ENCODE results near the gene NAA35. TPM values are rescaled to one million over a fixed set of nuclear protein-coding genes. Genes with fewer than 3 reads are reported as not detected.

Gene NAA35
- total RNA-seq, 1 experiment from 2014 or later, result 33.6 TPM

DNA sequence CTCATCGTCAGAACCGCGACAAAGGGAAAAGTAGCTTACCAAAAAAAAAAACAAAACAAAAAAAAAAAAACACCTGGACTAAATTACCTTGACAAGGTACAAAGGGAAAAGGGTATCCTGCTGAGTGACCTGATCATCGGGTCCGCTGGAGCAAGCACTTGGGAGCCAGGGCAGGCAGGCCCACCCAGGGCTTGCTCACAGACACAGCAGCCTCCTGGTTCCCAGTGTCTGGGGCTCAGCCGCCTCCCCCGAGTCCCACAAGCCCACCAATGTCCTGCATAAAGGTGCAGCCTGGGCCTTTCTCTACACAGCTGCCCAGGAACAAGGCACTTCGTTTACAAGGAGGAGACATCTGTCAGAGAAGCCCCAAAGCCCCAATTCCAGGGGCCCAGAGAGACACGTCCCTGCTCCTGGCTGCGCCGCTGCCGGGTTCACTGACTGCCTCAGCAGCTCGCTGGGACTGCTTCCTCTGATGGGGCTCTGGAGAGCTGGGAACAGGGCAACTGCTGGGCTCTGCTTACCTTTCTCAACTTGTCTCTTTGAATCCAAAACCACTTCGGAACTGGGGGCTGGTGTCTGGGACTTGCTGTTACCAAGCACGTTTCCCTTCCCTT lies 95.0 kb downstream of the NAA35 start:
- no peak for TF ChIP-seq EZH2 (IDR thresholded peaks at IDR 0.05; ENCODE audit: low read depth)
- TF ChIP-seq, protein P1, sequence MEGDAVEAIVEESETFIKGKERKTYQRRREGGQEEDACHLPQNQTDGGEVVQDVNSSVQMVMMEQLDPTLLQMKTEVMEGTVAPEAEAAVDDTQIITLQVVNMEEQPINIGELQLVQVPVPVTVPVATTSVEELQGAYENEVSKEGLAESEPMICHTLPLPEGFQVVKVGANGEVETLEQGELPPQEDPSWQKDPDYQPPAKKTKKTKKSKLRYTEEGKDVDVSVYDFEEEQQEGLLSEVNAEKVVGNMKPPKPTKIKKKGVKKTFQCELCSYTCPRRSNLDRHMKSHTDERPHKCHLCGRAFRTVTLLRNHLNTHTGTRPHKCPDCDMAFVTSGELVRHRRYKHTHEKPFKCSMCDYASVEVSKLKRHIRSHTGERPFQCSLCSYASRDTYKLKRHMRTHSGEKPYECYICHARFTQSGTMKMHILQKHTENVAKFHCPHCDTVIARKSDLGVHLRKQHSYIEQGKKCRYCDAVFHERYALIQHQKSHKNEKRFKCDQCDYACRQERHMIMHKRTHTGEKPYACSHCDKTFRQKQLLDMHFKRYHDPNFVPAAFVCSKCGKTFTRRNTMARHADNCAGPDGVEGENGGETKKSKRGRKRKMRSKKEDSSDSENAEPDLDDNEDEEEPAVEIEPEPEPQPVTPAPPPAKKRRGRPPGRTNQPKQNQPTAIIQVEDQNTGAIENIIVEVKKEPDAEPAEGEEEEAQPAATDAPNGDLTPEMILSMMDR (conservative IDR thresholded peaks at IDR 0.05), result no peak
- no peaks in the 10 kb centered on the region for H3K4me1 ChIP-seq (replicated peaks; ENCODE audit: insufficient read depth)
- no TSS peak for BruUV-seq (replicated peaks)
- no peak overlapping the region for H2AFZ ChIP-seq
- H3K27ac ChIP-seq, result no peak overlapping the region
- no peak overlapping the region for H3K4me3 ChIP-seq
- CTCF ChIA-PET, result no interaction called here
- POLR2A ChIA-PET (ENCODE audit: unreplicated experiment), result no interaction called here
- no peaks in the 10 kb centered on the region; the same call in 1 of the 2 replicates for H3F3A ChIP-seq (ENCODE audit: insufficient read depth, low read depth)
- H3K79me2 ChIP-seq (ENCODE audit: low read depth), result no peaks in the 10 kb centered on the region
- H3K9me3 ChIP-seq (ENCODE audit: insufficient read depth, low read depth), result no peaks in the 10 kb centered on the region
- peaks cover 23% of the 10 kb centered on the region; the same call in 1 of the 2 replicates for H3K36me3 ChIP-seq (ENCODE audit: low read depth)
- no peak for DNase-seq
- no peaks in the 10 kb centered on the region for H3K27me3 ChIP-seq (ENCODE audit: insufficient read depth, low read depth)
- H3K4me2 ChIP-seq, result no peak overlapping the region
- H3K9me2 ChIP-seq (ENCODE audit: insufficient read depth), result no peaks in the 10 kb centered on the region
- intact Hi-C loops (cut with micrococcal nuclease; ENCODE audit: unreplicated experiment), result loop anchor here (1.0 kb wide), 2 partner anchors 151 to 203 kb away; no protein-coding TSS in a partner anchor
- H4K20me1 ChIP-seq (ENCODE audit: insufficient read depth), result 0 out of 2 replicates have a peak, but pooled peaks cover 3% of the 10 kb centered on the region

DNA sequence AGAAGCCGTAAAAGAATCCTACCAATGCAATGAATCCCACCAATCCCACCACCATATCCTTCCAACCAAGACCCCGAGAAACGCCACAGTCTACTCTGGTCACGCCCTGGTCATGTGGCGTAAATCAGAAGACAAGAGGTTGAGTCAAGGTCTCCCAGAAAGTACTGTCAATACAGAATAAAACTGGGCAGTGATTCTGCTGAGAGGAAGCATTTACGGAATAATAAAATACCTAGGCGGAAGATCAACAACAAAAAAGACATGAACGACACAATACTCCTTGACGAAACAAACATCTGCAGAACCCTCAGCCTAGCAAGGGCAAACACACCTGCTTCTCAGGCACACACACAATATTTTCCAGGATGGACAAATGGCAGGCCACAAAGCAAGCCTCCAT lies 95.6 kb downstream of the NAA35 start:
- intact Hi-C loops (cut with micrococcal nuclease; ENCODE audit: unreplicated experiment), result no loop called here
- Histone ChIP-seq H3K4me1 (replicated peaks; ENCODE audit: insufficient read depth) (no peaks in the 10 kb centered on the region), H3K4me3 (no peak overlapping the region), H4K20me1 (ENCODE audit: insufficient read depth) (0 out of 2 replicates have a peak, but pooled peaks cover 3% of the 10 kb centered on the region), H3F3A (ENCODE audit: insufficient read depth, low read depth) (no peaks in the 10 kb centered on the region; the same call in 1 of the 2 replicates), H3K27ac (no peak overlapping the region), H3K36me3 (ENCODE audit: low read depth) (peaks cover 23% of the 10 kb centered on the region; the same call in 1 of the 2 replicates), H3K27me3 (ENCODE audit: insufficient read depth, low read depth) (no peaks in the 10 kb centered on the region), H3K9me3 (ENCODE audit: insufficient read depth, low read depth) (no peaks in the 10 kb centered on the region), H3K79me2 (ENCODE audit: low read depth) (no peaks in the 10 kb centered on the region), H3K4me2 (no peak overlapping the region), H2AFZ (no peak overlapping the region), H3K9me2 (ENCODE audit: insufficient read depth) (no peaks in the 10 kb centered on the region)
- no peak for DNase-seq
- ChIA-PET CTCF (no interaction called here), POLR2A (ENCODE audit: unreplicated experiment) (no interaction called here)
- no TSS peak for BruUV-seq (replicated peaks)
- TF ChIP-seq EZH2 (IDR thresholded peaks at IDR 0.05; ENCODE audit: low read depth), result no peak
- TF ChIP-seq, protein P1 (conservative IDR thresholded peaks at IDR 0.05), result no peak

DNA sequence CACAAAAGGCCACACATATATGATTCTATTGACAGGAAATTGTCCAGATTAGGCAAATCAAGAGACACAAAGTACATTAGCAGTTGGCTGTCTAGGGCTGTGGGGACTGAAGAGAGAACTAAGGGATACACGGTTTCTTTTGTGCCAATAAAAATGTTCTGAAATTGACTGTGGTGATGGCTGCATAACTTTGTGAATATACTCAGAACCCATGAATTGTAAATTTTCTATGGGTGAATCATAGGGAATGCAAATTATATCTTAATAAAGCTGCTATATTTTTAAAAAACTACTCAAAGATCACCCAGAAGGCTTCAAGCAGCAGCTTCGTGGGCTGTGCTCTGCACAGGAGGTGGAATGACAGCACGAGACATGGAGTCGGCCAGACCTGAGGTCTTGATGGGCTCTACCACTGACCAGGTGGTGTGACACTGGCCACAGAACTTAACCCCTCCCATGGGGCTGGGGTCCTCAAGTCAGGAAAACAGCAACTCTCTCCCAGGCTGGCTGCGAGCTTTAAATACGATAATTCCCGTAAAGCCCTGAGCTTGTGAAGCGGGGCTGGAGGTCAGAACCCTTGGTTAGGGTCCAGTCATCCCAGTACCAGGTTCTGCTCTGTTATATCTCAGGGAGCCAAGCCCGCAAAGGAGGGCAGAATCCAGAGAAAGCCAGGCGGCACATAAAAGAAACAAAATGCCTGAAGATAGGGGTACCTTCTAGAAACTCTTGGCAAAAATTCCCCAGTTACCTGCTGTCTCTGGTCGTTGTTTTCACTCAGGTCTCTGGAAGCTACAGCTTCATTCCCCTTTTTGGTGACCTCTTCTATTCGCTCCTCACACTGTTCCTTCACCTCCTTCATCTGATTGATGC lies 99.3 kb downstream of the NAA35 start:
- H3K27me3 ChIP-seq (ENCODE audit: insufficient read depth, low read depth), result no peaks in the 10 kb centered on the region
- no peaks in the 10 kb centered on the region for H3K79me2 ChIP-seq (ENCODE audit: low read depth)
- no TSS peak for BruUV-seq (replicated peaks)
- H3K4me2 ChIP-seq, result no peak overlapping the region
- 0 out of 2 replicates have a peak, but pooled peaks cover 3% of the 10 kb centered on the region for H4K20me1 ChIP-seq (ENCODE audit: insufficient read depth)
- no peak overlapping the region for H2AFZ ChIP-seq
- no peaks in the 10 kb centered on the region for H3F3A ChIP-seq (ENCODE audit: insufficient read depth, low read depth)
- intact Hi-C loops (cut with micrococcal nuclease; ENCODE audit: unreplicated experiment), result no loop called here
- H3K9me3 ChIP-seq (ENCODE audit: insufficient read depth, low read depth), result no peaks in the 10 kb centered on the region
- no peak overlapping the region for H3K27ac ChIP-seq
- no peaks in the 10 kb centered on the region for H3K4me1 ChIP-seq (replicated peaks; ENCODE audit: insufficient read depth)
- no peak for DNase-seq
- H3K36me3 ChIP-seq (ENCODE audit: low read depth), result 0 out of 2 replicates have a peak, but pooled peaks cover 4% of the 10 kb centered on the region
- no peaks in the 10 kb centered on the region for H3K9me2 ChIP-seq (ENCODE audit: insufficient read depth)
- H3K4me3 ChIP-seq, result no peak overlapping the region
- no peak for TF ChIP-seq EZH2 (IDR thresholded peaks at IDR 0.05; ENCODE audit: low read depth)
- TF ChIP-seq, protein P1 (conservative IDR thresholded peaks at IDR 0.05), result no peak
- ChIA-PET POLR2A (ENCODE audit: unreplicated experiment) (no interaction called here), CTCF (no interaction called here)
